Measurements from ENCODE around the gene PCGF5.
A peak's percentile ranks its signal among the peaks of the same experiment; 100 is the strongest.
"Not testable (repeated sequence)": the region's sequence is repeated elsewhere in the genome, so short reads cannot be mapped to it uniquely, and the experiment has no call there.

The PCGF5 gene

GRCh38 chr10:91220194-91220953 is at the start of gene PCGF5:
Gene PCGF5 (plus strand): TSS chr10:91220663. CDS start chr10:91222872, 2,209 bp downstream.
- DNase-seq (ENCODE audit: low spot score): peak; percentile 94

- no peak for DNase-seq (ENCODE audit: low spot score)
Observed at GRCh38 chr10:91171485-91171884, 49.0 kb upstream of the PCGF5 start.

GRCh38 chr10:91172348-91172747 is 48.1 kb upstream of the PCGF5 start:
- no peak for DNase-seq (ENCODE audit: low spot score)

- DNase-seq (ENCODE audit: low spot score): no peak
Observed at GRCh38 chr10:91185239-91185875, 35.1 kb upstream of the PCGF5 start.

GRCh38 chr10:91187156-91187555 is 33.3 kb upstream of the PCGF5 start:
- no peak for DNase-seq (ENCODE audit: low spot score)

- not testable (repeated sequence) for DNase-seq (ENCODE audit: low spot score)
Observed at GRCh38 chr10:91188010-91188409, 32.5 kb upstream of the PCGF5 start.

GRCh38 chr10:91188889-91189288 is 31.6 kb upstream of the PCGF5 start:
- no peak for DNase-seq (ENCODE audit: low spot score)

GRCh38 chr10:91190388-91190870 is 30.0 kb upstream of the PCGF5 start:
- DNase-seq (ENCODE audit: low spot score): no peak

- no peak for DNase-seq (ENCODE audit: low spot score)
Observed at GRCh38 chr10:91190876-91191583, 29.4 kb upstream of the PCGF5 start.

GRCh38 chr10:91191584-91191919 is 28.9 kb upstream of the PCGF5 start:
- no peak for DNase-seq (ENCODE audit: low spot score)

GRCh38 chr10:91194497-91195179 is 25.8 kb upstream of the PCGF5 start:
- DNase-seq (ENCODE audit: low spot score): no peak

GRCh38 chr10:91196268-91197048 is 24.0 kb upstream of the PCGF5 start:
- no peak for DNase-seq (ENCODE audit: low spot score)

- no peak for DNase-seq (ENCODE audit: low spot score)
Observed at GRCh38 chr10:91197127-91197526, 23.3 kb upstream of the PCGF5 start.

GRCh38 chr10:91198781-91199180 is 21.7 kb upstream of the PCGF5 start:
- peak; percentile 81 for DNase-seq (ENCODE audit: low spot score)

GRCh38 chr10:91200314-91201212 is 19.9 kb upstream of the PCGF5 start:
- peak; percentile 29 for DNase-seq (ENCODE audit: low spot score)

GRCh38 chr10:91201213-91201996 is 19.1 kb upstream of the PCGF5 start:
- DNase-seq (ENCODE audit: low spot score): peak; percentile 74

- DNase-seq (ENCODE audit: low spot score): peak; percentile 47
Observed at GRCh38 chr10:91206427-91206826, 14.0 kb upstream of the PCGF5 start.

- no peak for DNase-seq (ENCODE audit: low spot score)
Observed at GRCh38 chr10:91206837-91207474, 13.5 kb upstream of the PCGF5 start.

GRCh38 chr10:91208642-91209041 is 11.8 kb upstream of the PCGF5 start:
- DNase-seq (ENCODE audit: low spot score): no peak

Measured in NAMALWA (cell line).